GM23248 (cell line): ENCODE measurements around the gene KCNIP1. TPM values are rescaled to one million over a fixed set of nuclear protein-coding genes. Genes with fewer than 3 reads are reported as not detected.

Experiments
- DNase-seq: peaks from one replicate; pipeline ENCODE4 v3.0.0-alpha.2; 2015
- H2AFZ ChIP-seq: fragments of 200-600 bp; sonication (generic); 2 replicates; pipeline ENCODE4 v1.6.1; 2016; ENCODE audit warnings: antibody characterized with exemption
- H3F3A ChIP-seq: fragments of 200-600 bp; sonication (generic); 2 replicates; pipeline ENCODE4 v1.6.1; 2016; ENCODE audit warnings: mild to moderate bottlenecking, antibody characterized with exemption, mixed run types; ENCODE audit not compliant: insufficient read depth
- H3K27ac ChIP-seq: fragments of 200-600 bp; sonication (generic); 2 replicates; pipeline ENCODE4 v1.5.1; 2016; ENCODE audit warnings: mild to moderate bottlenecking
- H3K27me3 ChIP-seq: fragments of 200-600 bp; sonication (generic); replicated peaks from 2 replicates; pipeline ENCODE4 v1.6.1; 2016; ENCODE audit warnings: mild to moderate bottlenecking; ENCODE audit not compliant: insufficient read depth
- H3K36me3 ChIP-seq: fragments of 200-600 bp; sonication (generic); 2 replicates; pipeline ENCODE4 v1.6.1; 2016; ENCODE audit warnings: low read depth, mild to moderate bottlenecking
- H3K4me1 ChIP-seq: fragments of 200-600 bp; sonication (generic); 2 replicates; pipeline ENCODE4 v1.6.1; 2016; ENCODE audit warnings: mild to moderate bottlenecking; ENCODE audit not compliant: insufficient read depth
- H3K4me2 ChIP-seq: fragments of 200-600 bp; sonication (generic); one replicate; pipeline ENCODE4 v1.6.1; 2016; ENCODE audit warnings: mild to moderate bottlenecking; ENCODE audit not compliant: unreplicated experiment
- H3K4me3 ChIP-seq: fragments of 200-600 bp; sonication (generic); 2 replicates; pipeline ENCODE4 v1.5.1; 2016; ENCODE audit warnings: mild to moderate bottlenecking
- H3K79me2 ChIP-seq: fragments of 200-600 bp; sonication (generic); 2 replicates; pipeline ENCODE4 v1.6.1; 2016; ENCODE audit warnings: mild to moderate bottlenecking; ENCODE audit not compliant: insufficient read depth
- H3K9ac ChIP-seq: fragments of 200-600 bp; sonication (generic); 2 replicates; pipeline ENCODE4 v1.6.1; 2016; ENCODE audit warnings: mild to moderate bottlenecking
- H3K9me2 ChIP-seq: fragments of 200-600 bp; sonication (generic); 2 replicates; pipeline ENCODE4 v1.6.1; 2016; ENCODE audit warnings: mixed run types, mild to moderate bottlenecking, moderate library complexity; ENCODE audit not compliant: insufficient read depth
- H3K9me3 ChIP-seq: fragments of 200-600 bp; sonication (generic); one replicate; pipeline ENCODE4 v1.6.1; 2017; ENCODE audit warnings: low read depth
- H4K20me1 ChIP-seq: fragments of 200-600 bp; sonication (generic); 2 replicates; pipeline ENCODE4 v1.6.0; 2016; ENCODE audit not compliant: insufficient read depth
- EZH2 ChIP-seq: fragments of 200-600 bp; sonication (generic); IDR thresholded peaks from 2 replicates; pipeline ENCODE4 v1.6.1; 2018; ENCODE audit warnings: antibody characterized with exemption, mild to moderate bottlenecking; ENCODE audit not compliant: insufficient read depth, poor library complexity, severe bottlenecking
- EZH2phosphoT487 ChIP-seq: fragments of 200-600 bp; sonication (generic); IDR thresholded peaks from 2 replicates; pipeline ENCODE4 v1.6.1; 2018; ENCODE audit warnings: antibody characterized with exemption, moderate library complexity, mild to moderate bottlenecking, low read depth; ENCODE audit not compliant: insufficient read depth
- WGBS, 2 experiments: methylation state at CpG; one replicate each; pipeline ENCODE4 v1.1.6; 2015 to 2017; ENCODE audit warnings: low lambda C conversion rate in 2 of 2, low coverage in 1 of 2; ENCODE audit errors: missing lambda C conversion rate in 2 of 2; 5-methylcytosine and 5-hydroxymethylcytosine counted together
- in situ Hi-C: fragments of 300-500 bp; cut with MboI; formaldehyde crosslinking; loops from 2 replicates; pipeline ENCODE4 v1.15.0; 2020
- polyA plus RNA-seq: library from polyadenylated mRNA; unstranded; fragments of >200 nt; fragmentation: Nextera tagmentation; extraction: Ambion mirVana; gene quantifications from 2 replicates; pipeline ENCODE4 v1.2.1, GENCODE V29; 2016
- total RNA-seq: library from RNA; depleted of rRNA; stranded (reverse); fragments of >200 nt; shearing (Covaris generic); gene quantifications from 2 replicates; pipeline ENCODE4 v1.2.3, GENCODE V29; 2014

Gene KCNIP1
- total and polyA plus RNA-seq, 2 experiments from 2014 or later, result not detected

DNA sequence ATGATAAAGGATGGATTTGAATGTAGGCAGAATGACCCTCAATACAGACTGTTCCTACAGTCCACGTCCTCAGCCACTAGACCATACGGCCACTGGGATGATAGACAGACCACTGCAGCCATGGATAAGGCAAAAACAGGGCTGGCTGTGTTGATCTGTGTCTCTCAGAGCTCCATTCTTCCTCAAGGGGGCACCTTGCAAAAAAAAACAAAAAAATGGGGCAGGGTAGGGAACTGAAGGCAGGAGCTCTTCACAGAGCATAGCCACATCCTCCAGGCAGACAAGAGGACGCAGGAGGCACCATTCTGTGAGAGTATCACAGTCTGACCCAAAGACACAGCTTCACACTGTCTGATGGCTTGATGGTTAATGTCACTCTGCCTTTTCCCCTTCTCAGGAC lies 218.5 kb downstream of the KCNIP1 start:
- no peak for DNase-seq
- no peak overlapping the region for H2AFZ ChIP-seq
- no peaks in the 10 kb centered on the region for H3K9me3 ChIP-seq
- peaks cover 4% of the 10 kb centered on the region; the same call in 1 of the 2 replicates for H3K27me3 ChIP-seq
- no peaks in the 10 kb centered on the region for H3K9me2 ChIP-seq
- no peak overlapping the region for H3K9ac ChIP-seq
- no peaks in the 10 kb centered on the region for H4K20me1 ChIP-seq
- no peaks in the 10 kb centered on the region for H3K36me3 ChIP-seq
- no peak overlapping the region for H3K4me3 ChIP-seq
- no peaks in the 10 kb centered on the region for H3F3A ChIP-seq
- no peaks in the 10 kb centered on the region for H3K79me2 ChIP-seq
- TF ChIP-seq EZH2, result no peak
- no peak for TF ChIP-seq EZH2phosphoT487
- in situ Hi-C loops, result no loop called here
- H3K27ac ChIP-seq, result no peak overlapping the region
- no peak overlapping the region for H3K4me2 ChIP-seq
- WGBS, 2 experiments, result 3 to 17% methylated on average over 3 of the region's 3 CpGs
- H3K4me1 ChIP-seq, result no peaks in the 10 kb centered on the region

DNA sequence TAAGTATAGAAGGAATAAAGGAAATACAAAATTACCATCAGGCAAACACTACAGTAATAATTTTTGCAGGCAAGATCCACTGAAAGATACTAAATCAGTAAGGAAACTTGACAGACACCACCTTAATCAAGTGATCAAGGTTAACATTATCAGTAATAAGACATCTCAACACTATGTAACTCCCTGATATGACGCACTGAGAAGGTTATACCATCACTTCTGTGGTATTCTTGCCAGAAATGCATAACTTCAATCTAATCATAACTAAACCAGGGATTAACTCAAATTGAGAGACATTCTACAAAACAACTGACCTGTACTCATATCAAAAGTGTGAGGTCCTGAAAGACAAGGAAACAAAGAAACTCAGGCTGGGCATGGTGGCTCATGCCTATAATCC lies 227.2 kb downstream of the KCNIP1 start:
- no peak overlapping the region for H2AFZ ChIP-seq
- no peak overlapping the region for H3K9ac ChIP-seq
- no peak overlapping the region for H3K4me3 ChIP-seq
- no peak for TF ChIP-seq EZH2
- no peak for TF ChIP-seq EZH2phosphoT487
- no peaks in the 10 kb centered on the region for H3F3A ChIP-seq
- WGBS, 2 experiments, result 49 to 67% methylated on average over 1 of the region's 1 CpG
- no peak for DNase-seq
- peaks cover 9% of the 10 kb centered on the region; the same call in 1 of the 2 replicates for H3K27me3 ChIP-seq
- no peaks in the 10 kb centered on the region for H3K9me2 ChIP-seq
- no peak overlapping the region for H3K4me2 ChIP-seq
- in situ Hi-C loops, result no loop called here
- no peaks in the 10 kb centered on the region for H4K20me1 ChIP-seq
- no peaks in the 10 kb centered on the region for H3K9me3 ChIP-seq
- no peaks in the 10 kb centered on the region for H3K79me2 ChIP-seq
- H3K27ac ChIP-seq, result no peak overlapping the region
- H3K4me1 ChIP-seq, result no peaks in the 10 kb centered on the region
- no peaks in the 10 kb centered on the region for H3K36me3 ChIP-seq

DNA sequence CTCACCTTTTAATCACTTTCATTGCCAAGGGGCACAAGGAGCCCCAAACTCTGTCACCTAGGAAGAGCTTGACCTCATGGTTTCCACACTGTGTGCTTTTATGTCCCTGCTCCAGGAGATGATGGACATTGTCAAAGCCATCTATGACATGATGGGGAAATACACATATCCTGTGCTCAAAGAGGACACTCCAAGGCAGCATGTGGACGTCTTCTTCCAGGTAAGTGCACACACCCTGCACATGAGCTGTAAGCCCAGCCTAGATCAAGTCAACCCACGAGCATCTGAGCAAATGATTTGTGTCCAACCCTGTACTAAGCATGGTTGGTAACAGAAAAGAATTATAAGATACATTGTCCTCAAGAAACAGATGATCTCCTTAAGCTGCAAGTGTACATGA lies 228.9 kb downstream of the KCNIP1 start:
- Histone ChIP-seq H3K9ac (no peak overlapping the region), H3F3A (no peaks in the 10 kb centered on the region), H2AFZ (no peak overlapping the region), H4K20me1 (no peaks in the 10 kb centered on the region), H3K4me2 (no peak overlapping the region), H3K9me3 (no peaks in the 10 kb centered on the region), H3K36me3 (no peaks in the 10 kb centered on the region), H3K4me3 (no peak overlapping the region), H3K27me3 (peaks cover 9% of the 10 kb centered on the region; the same call in 1 of the 2 replicates), H3K4me1 (no peaks in the 10 kb centered on the region), H3K79me2 (no peaks in the 10 kb centered on the region), H3K9me2 (no peaks in the 10 kb centered on the region), H3K27ac (no peak overlapping the region)
- no peak for DNase-seq
- WGBS, 2 experiments, result 9 to 11% methylated on average over 2 of the region's 2 CpGs
- TF ChIP-seq EZH2phosphoT487 (no peak), EZH2 (no peak)
- in situ Hi-C loops, result no loop called here

DNA sequence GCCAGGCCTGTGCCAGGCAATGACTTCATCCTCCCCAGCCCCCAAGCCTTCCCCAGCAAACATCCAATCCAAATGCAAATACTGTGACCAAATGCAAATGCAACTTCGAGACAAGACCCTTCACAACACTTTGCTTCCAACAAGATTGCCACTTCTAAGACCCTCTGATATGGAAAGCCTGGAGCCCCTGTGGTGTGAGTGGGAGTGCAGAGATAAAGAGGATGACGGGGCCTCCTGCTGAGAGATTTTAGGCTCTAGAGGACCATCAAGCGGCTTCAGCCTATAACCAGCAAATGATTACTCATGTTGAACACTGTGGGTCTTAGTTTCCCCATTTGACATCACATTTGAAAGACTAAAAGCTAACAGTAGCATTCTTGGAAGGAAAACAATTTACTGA lies 233.1 kb downstream of the KCNIP1 start:
- Histone ChIP-seq H3K9ac (no peak overlapping the region), H3K4me2 (no peak overlapping the region), H3K9me2 (no peaks in the 10 kb centered on the region), H3K4me3 (no peak overlapping the region), H2AFZ (no peak overlapping the region), H3K27me3 (no peaks in the 10 kb centered on the region; the same call in 1 of the 2 replicates), H4K20me1 (no peaks in the 10 kb centered on the region), H3F3A (no peaks in the 10 kb centered on the region), H3K36me3 (no peaks in the 10 kb centered on the region), H3K4me1 (no peaks in the 10 kb centered on the region), H3K9me3 (no peaks in the 10 kb centered on the region), H3K27ac (no peak overlapping the region), H3K79me2 (no peaks in the 10 kb centered on the region)
- in situ Hi-C loops, result no loop called here
- TF ChIP-seq EZH2, result no peak
- no peak for TF ChIP-seq EZH2phosphoT487
- 19 to 21% methylated on average over 3 of the region's 3 CpGs for WGBS, 2 experiments
- no peak for DNase-seq

DNA sequence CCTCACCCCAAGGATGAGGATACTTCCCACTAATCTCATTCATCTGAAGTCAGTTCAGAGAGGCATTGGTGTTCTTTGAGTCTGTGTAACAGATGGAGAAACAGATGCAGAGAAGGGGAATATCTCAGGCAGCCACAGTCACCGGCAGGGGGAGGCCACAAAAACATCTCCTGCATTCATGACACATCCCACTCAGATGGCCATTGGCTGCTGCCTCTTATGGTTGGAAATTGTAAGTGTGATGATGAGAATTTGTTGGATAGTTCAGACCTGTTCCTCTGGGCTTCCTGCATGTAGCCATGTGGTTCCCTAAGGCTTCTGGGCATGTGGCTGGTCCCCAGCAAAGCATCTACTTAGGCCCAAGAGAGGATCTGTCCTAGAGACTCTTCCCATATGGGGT lies 233.8 kb downstream of the KCNIP1 start:
- no peak for DNase-seq
- Histone ChIP-seq H4K20me1 (no peaks in the 10 kb centered on the region), H3K4me1 (no peaks in the 10 kb centered on the region), H3K4me3 (no peak overlapping the region), H3K36me3 (no peaks in the 10 kb centered on the region), H3K9me2 (no peaks in the 10 kb centered on the region), H3K9ac (no peak overlapping the region), H3K79me2 (no peaks in the 10 kb centered on the region), H3K9me3 (no peaks in the 10 kb centered on the region), H2AFZ (no peak overlapping the region), H3F3A (no peaks in the 10 kb centered on the region), H3K27ac (no peak overlapping the region), H3K27me3 (no peaks in the 10 kb centered on the region; the same call in 1 of the 2 replicates), H3K4me2 (no peak overlapping the region)
- TF ChIP-seq EZH2phosphoT487, result no peak
- no peak for TF ChIP-seq EZH2
- WGBS, 2 experiments, result 4 to 5% methylated on average over 1 of the region's 1 CpG
- in situ Hi-C loops, result no loop called here
